HCT116 (cell line): ENCODE data around the gene CD164L2. TPM values are rescaled to one million over a fixed set of nuclear protein-coding genes. Genes with fewer than 3 reads are reported as not detected.

Experiments used
- ATAC-seq: fragments of 200-7000 bp; cut with Tn5 transposase; 2 replicates; pipeline ENCODE4 v1.9.1; 2020; ENCODE audit warnings: mild to moderate bottlenecking, moderate library complexity
- BruUV-seq: library from RNA; stranded (reverse); fragments of 400-500 nt; replicated peaks from 2 replicates; lab custom pipeline; 2021; lab: Mats Ljungman, UMichigan
- CTCF ChIA-PET: fragments of 300-600 bp; sonication (Branson Sonifier 250); formaldehyde crosslinking; loops from one replicate; lab custom pipeline; 2021; ENCODE audit warnings: antibody characterized with exemption; lab: Charles Lee
- POLR2A ChIA-PET: fragments of 300-600, 350-600 bp; sonication (Branson Sonifier 250); formaldehyde crosslinking; loops from one replicate; lab custom pipeline; 2021; ENCODE audit warnings: antibody characterized with exemption; lab: Charles Lee
- RAD21 ChIA-PET, 2 experiments: fragments of 300-600 bp; sonication (Branson Sonifier 250); formaldehyde crosslinking; loops; one replicate each; lab custom pipeline; 2023; ENCODE audit warnings: low total read pairs in 2 of 2; ENCODE audit not compliant: uncharacterized antibody in 2 of 2, unreplicated experiment in 2 of 2, low non-redundant PET in 1 of 2; lab: Charles Lee
- DNase-seq: peaks from one replicate; pipeline ENCODE4 v3.0.0-alpha.2; 2010; ENCODE audit warnings: low read depth, low spot score
- H2AFZ ChIP-seq: fragments of 200-600 bp; shearing (Covaris generic), sonication (generic); 2 replicates; pipeline ENCODE4 v1.6.1; 2017; ENCODE audit warnings: low read depth, mixed run types, mixed read lengths, antibody characterized with exemption, low read length; ENCODE audit not compliant: poor library complexity, severe bottlenecking
- H3K27ac ChIP-seq: 2 replicates; pipeline ENCODE4 v1.5.1; 2012; ENCODE audit warnings: low read depth, low read length
- H3K27me3 ChIP-seq: fragments of 200-600 bp; sonication (generic); 2 replicates; pipeline ENCODE4 v1.6.1; 2016; ENCODE audit warnings: mixed run types, low read length, mixed read lengths; ENCODE audit not compliant: insufficient read depth
- H3K36me3 ChIP-seq, 2 experiments: fragments of 200-500 bp in 1 of 2; fragments of 200-600 bp in 1 of 2; sonication (Bioruptor generic) in 1 of 2; sonication (generic) in 1 of 2; 2 replicates each; pipeline versions ENCODE4 v1.5.1 to v1.6.1; 2014 to 2016; ENCODE audit warnings: low read length in 2 of 2, inconsistent platforms in 1 of 2, mixed read lengths in 1 of 2, mixed run types in 1 of 2; ENCODE audit not compliant: insufficient read depth in 2 of 2, control insufficient read depth in 1 of 2
- H3K4me1 ChIP-seq, 2 experiments: fragments of 200-600 bp in 1 of 2; sonication (generic) in 1 of 2; 2 replicates each; pipeline versions ENCODE4 v1.5.1 to v1.6.1; 2012 to 2017; ENCODE audit warnings: low read length in 2 of 2, inconsistent platforms in 1 of 2, mild to moderate bottlenecking in 1 of 2, mixed read lengths in 1 of 2, mixed run types in 1 of 2, moderate library complexity in 1 of 2; ENCODE audit not compliant: insufficient read depth in 2 of 2, control insufficient read depth in 1 of 2
- H3K4me2 ChIP-seq: fragments of 200-600 bp; sonication (generic); 2 replicates; pipeline ENCODE4 v1.6.1; 2017; ENCODE audit warnings: mixed run types, low read length, mixed read lengths
- H3K4me3 ChIP-seq, 2 experiments: fragments of 200-600 bp in 1 of 2; sonication (generic) in 1 of 2; replicated peaks in 1 of 2; 2 replicates each; pipeline ENCODE4 v1.5.1; 2011 to 2016; ENCODE audit warnings: low read length in 2 of 2, control low read depth in 1 of 2, low read depth in 1 of 2, mild to moderate bottlenecking in 1 of 2, mixed read lengths in 1 of 2, mixed run types in 1 of 2
- H3K79me2 ChIP-seq: fragments of 200-600 bp; sonication (generic); 2 replicates; pipeline ENCODE4 v1.6.1; 2017; ENCODE audit warnings: mild to moderate bottlenecking, mixed run types, low read length, moderate library complexity, mixed read lengths; ENCODE audit not compliant: insufficient read depth
- H3K9ac ChIP-seq: fragments of 200-600 bp; sonication (generic); 2 replicates; pipeline ENCODE4 v1.6.1; 2016; ENCODE audit warnings: low read length, mixed read lengths
- H3K9me2 ChIP-seq: fragments of 200-600 bp; sonication (generic), shearing (Covaris generic); 2 replicates; pipeline ENCODE4 v1.6.1; 2017; ENCODE audit warnings: mixed run types, mild to moderate bottlenecking, moderate library complexity; ENCODE audit not compliant: insufficient read depth
- H3K9me3 ChIP-seq, 2 experiments: fragments of 200-500 bp in 1 of 2; fragments of 200-600 bp in 1 of 2; sonication (Bioruptor generic) in 1 of 2; sonication (generic) in 1 of 2; 2 replicates each; pipeline ENCODE4 v1.6.1; 2014 to 2017; ENCODE audit warnings: low read length in 2 of 2, mixed read lengths in 2 of 2, inconsistent platforms in 1 of 2, low read depth in 1 of 2, mild to moderate bottlenecking in 1 of 2, mixed run types in 1 of 2, moderate library complexity in 1 of 2; ENCODE audit not compliant: control insufficient read depth in 1 of 2, insufficient read depth in 1 of 2
- H4K20me1 ChIP-seq: fragments of 200-600 bp; sonication (generic), shearing (Covaris generic); 2 replicates; pipeline ENCODE4 v1.6.1; 2017; ENCODE audit warnings: mixed run types, mild to moderate bottlenecking, moderate library complexity; ENCODE audit not compliant: insufficient read depth
- ATF3 ChIP-seq: IDR thresholded peaks from 2 replicates; pipeline ENCODE4 v1.6.1; 2012
- CTCF ChIP-seq, 3 experiments: fragments of 200-600 bp in 1 of 3; sonication (generic) in 1 of 3; IDR thresholded peaks in 2 of 3; conservative IDR thresholded peaks in 1 of 3; 2 replicates each; pipeline ENCODE4 v1.5.1; 2012 to 2017; ENCODE audit warnings: low read depth in 2 of 3, low read length in 2 of 3, antibody characterized with exemption in 1 of 3, borderline replicate concordance in 1 of 3, control low read depth in 1 of 3, mild to moderate bottlenecking in 1 of 3, mixed read lengths in 1 of 3, mixed run types in 1 of 3, moderate library complexity in 1 of 3; ENCODE audit not compliant: insufficient read depth in 1 of 3
- EGR1 ChIP-seq: IDR thresholded peaks from 2 replicates; pipeline ENCODE4 v1.6.1; 2012; ENCODE audit warnings: low read depth
- ELF1 ChIP-seq: IDR thresholded peaks from 2 replicates; pipeline ENCODE4 v1.6.1; 2012; ENCODE audit warnings: low read depth, borderline replicate concordance
- EZH2 ChIP-seq: fragments of 200-600 bp; sonication (generic); IDR thresholded peaks from 2 replicates; pipeline ENCODE4 v1.6.1; 2017; ENCODE audit warnings: antibody characterized with exemption, mixed run types
- FOSL1 ChIP-seq: IDR thresholded peaks from 2 replicates; pipeline ENCODE4 v1.6.1; 2012; ENCODE audit warnings: low read depth
- JUND ChIP-seq: IDR thresholded peaks from 2 replicates; pipeline ENCODE4 v1.6.1; 2012
- POLR2AphosphoS5 ChIP-seq: IDR thresholded peaks from 2 replicates; pipeline ENCODE4 v1.6.1; 2011; ENCODE audit warnings: mild to moderate bottlenecking, low read depth, low read length, moderate library complexity
- RAD21 ChIP-seq: IDR thresholded peaks from 2 replicates; pipeline ENCODE4 v1.6.1; 2012; ENCODE audit warnings: low read depth, mild to moderate bottlenecking
- REST ChIP-seq: IDR thresholded peaks from 2 replicates; pipeline ENCODE4 v1.6.1; 2012; ENCODE audit warnings: low read depth
- SIN3A ChIP-seq: IDR thresholded peaks from 2 replicates; pipeline ENCODE4 v1.6.1; 2012; ENCODE audit warnings: low read depth
- SP1 ChIP-seq: IDR thresholded peaks from 2 replicates; pipeline ENCODE4 v1.6.1; 2012; ENCODE audit warnings: low read depth
- ZFX ChIP-seq: fragments of 450-650 bp; IDR thresholded peaks from 2 replicates; pipeline ENCODE4 v1.6.1; 2017
- ZNF274 ChIP-seq: fragments of 200-500 bp; sonication (Bioruptor generic); IDR thresholded peaks from 2 replicates; pipeline ENCODE4 v1.6.1; 2014; ENCODE audit warnings: mild to moderate bottlenecking, low read depth, low read length, inconsistent platforms
- intact Hi-C: fragments of 100-400 bp; cut with micrococcal nuclease; formaldehyde crosslinking; loops from 2 replicates; pipeline ENCODE4 v1.10.0; 2022
- total RNA-seq: library from RNA; stranded (reverse); gene quantifications from one replicate; pipeline ENCODE4 v1.2.1, GENCODE V29; 2021; ENCODE audit not compliant: unreplicated experiment
- TF ChIP-seq, protein P1 (sequence below): IDR thresholded peaks from 2 replicates; pipeline ENCODE4 v1.6.1; 2012
- TF ChIP-seq, protein P2 (sequence below): IDR thresholded peaks from 2 replicates; pipeline ENCODE4 v1.6.1; 2011; ENCODE audit warnings: mild to moderate bottlenecking, low read length, moderate library complexity; ENCODE audit not compliant: insufficient replicate concordance; ENCODE audit errors: extremely low read depth

Gene CD164L2
- total RNA-seq, 1 experiment from 2014 or later: 11.6 TPM

DNA sequence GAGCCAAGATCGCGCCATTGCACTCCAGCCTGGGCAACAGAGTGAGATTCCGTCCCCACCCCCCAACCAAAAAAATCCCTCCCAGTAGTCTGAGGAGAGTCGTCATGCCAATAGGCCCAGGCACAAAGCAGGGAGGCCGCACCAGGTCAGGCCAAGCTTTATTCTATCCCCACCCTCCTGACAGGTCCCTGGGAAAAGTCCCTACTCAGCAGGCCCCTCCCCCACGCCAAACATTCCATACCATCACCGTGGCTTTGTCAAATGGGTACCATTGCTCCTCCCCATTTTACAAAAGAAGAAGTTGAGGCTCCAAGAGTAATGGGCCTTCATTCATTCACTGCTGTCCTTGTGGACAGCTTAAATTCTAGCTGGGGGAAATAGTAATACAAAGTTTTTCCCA is 14.6 kb upstream of the CD164L2 start:
- POLR2A ChIA-PET: interaction anchor here (1.3 kb wide), 1 partner anchor 97 kb away, joined by 4 read pairs; no protein-coding TSS in a partner anchor
- Histone ChIP-seq H4K20me1 (no peaks in the 10 kb centered on the region), H3K27ac (no peak overlapping the region), H3K36me3 (peaks cover 0 to 12% of the 10 kb centered on the region in 2 experiments; a peak in 1 of 4 replicates), H2AFZ (no peak overlapping the region), H3K9me2 (no peaks in the 10 kb centered on the region), H3K79me2 (peaks cover 22% of the 10 kb centered on the region), H3K4me3 (no peak overlapping the region), H3K4me2 (no peak overlapping the region), H3K9me3 (no peaks in the 10 kb centered on the region), H3K4me1 (peaks cover 5 to 30% of the 10 kb centered on the region in 2 experiments), H3K27me3 (no peaks in the 10 kb centered on the region), H3K9ac (no peak overlapping the region)
- RAD21 ChIA-PET: no interaction called here
- BruUV-seq: no TSS peak
- intact Hi-C loops: loop anchor here (5.0 kb wide), 1 partner anchor 265 kb away; no protein-coding TSS in a partner anchor
- DNase-seq (no peak), ATAC-seq (no peak)
- CTCF ChIA-PET: interaction anchor here (1.2 to 4.2 kb wide), 7 partner anchors 10 to 352 kb away, joined by 3 to 65 read pairs (median 4); no protein-coding TSS in a partner anchor
- TF ChIP-seq EGR1 (no peak), JUND (no peak), ELF1 (no peak), ATF3 (no peak), ZNF274 (no peak), EZH2 (no peak), SP1 (no peak), ZFX (no peak), RAD21 (no peak), REST (no peak), POLR2AphosphoS5 (no peak), CTCF (IDR thresholded peaks at IDR 0.05 in 2 of 3, conservative IDR thresholded peaks at IDR 0.05 in 1 of 3; ENCODE audit: borderline replicate concordance in 1 of 3, insufficient read depth in 1 of 3, low read depth in 2 of 3, low read length in 2 of 3) (no peak), FOSL1 (no peak), SIN3A (no peak)
- TF ChIP-seq, protein P1, sequence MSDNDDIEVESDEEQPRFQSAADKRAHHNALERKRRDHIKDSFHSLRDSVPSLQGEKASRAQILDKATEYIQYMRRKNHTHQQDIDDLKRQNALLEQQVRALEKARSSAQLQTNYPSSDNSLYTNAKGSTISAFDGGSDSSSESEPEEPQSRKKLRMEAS: no peak
- TF ChIP-seq, protein P2, sequence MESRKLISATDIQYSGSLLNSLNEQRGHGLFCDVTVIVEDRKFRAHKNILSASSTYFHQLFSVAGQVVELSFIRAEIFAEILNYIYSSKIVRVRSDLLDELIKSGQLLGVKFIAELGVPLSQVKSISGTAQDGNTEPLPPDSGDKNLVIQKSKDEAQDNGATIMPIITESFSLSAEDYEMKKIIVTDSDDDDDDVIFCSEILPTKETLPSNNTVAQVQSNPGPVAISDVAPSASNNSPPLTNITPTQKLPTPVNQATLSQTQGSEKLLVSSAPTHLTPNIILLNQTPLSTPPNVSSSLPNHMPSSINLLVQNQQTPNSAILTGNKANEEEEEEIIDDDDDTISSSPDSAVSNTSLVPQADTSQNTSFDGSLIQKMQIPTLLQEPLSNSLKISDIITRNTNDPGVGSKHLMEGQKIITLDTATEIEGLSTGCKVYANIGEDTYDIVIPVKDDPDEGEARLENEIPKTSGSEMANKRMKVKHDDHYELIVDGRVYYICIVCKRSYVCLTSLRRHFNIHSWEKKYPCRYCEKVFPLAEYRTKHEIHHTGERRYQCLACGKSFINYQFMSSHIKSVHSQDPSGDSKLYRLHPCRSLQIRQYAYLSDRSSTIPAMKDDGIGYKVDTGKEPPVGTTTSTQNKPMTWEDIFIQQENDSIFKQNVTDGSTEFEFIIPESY: no peak
